ENCODE results near the gene TRIL. TPM values are rescaled to one million over a fixed set of nuclear protein-coding genes. Genes with fewer than 3 reads are reported as not detected.
A peak's percentile ranks its signal among the peaks of the same experiment; 100 is the strongest.

TRIL gene
- 4.5 and 5.1 TPM in 2 replicates for total RNA-seq (2014; rRNA removed; shearing (Covaris generic))
- 0.95 and 1.2 TPM in 2 replicates for polyA plus RNA-seq (2016; fragmentation: Nextera tagmentation; extraction: Ambion mirVana)
- long read RNA-seq, full-length matches to known transcripts: 1 of 1 reads
- long read RNA-seq, partial matches to known transcripts: 0 of 1 reads
- long read RNA-seq, other reads (novel, unspliced or antisense): 0 of 1 reads

DNA sequence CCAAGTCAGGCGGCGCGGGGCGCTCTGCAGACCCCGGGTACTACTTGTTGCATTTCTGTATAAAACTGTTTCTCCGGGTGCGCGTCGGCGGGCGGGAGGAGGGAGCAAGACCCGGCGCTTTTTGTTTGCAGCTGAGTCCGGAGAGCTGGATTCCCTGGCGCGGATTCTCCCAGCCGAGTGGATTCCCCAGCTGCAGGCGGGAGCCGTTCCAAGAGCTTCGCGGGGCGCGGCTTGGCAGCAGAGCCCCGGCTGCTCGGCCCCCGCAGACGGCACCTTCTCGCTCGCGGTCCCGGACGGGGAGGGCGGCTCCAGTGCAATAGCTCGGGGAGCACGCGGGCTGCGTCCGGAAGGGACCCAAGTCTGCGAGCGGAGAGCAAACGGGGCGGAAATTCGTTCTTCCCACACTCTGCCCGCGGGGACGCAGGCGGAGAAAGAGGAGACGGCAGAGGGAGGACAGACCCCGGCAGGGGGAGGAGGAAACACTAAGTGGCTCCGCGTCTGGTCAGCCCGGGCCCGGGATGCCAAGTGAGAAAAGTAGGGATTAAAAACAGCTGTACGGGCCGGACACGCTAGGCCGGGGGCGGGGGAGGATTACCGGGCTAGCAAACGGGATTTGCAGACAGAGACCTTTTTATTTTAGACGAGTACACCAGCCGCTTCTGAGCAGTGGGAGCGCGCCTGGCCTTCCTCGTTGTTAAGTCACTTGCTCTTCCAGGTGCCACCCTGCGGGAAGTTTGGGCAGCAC lies at the start of gene TRIL:
TSS of gene TRIL (minus strand) at position 96 of the 745 bp plus-strand sequence. CDS start 284 bp downstream, outside the sequence.
- peaks cover 46% of the 10 kb centered on the region for H3K27me3 Mint-ChIP-seq (ENCODE audit: insufficient read depth, low read depth, poor library complexity)
- peaks cover 29% of the 10 kb centered on the region for H3K4me1 ChIP-seq (ENCODE audit: insufficient read depth)
- no peak within 1 kb of the TSS for H3K27ac ChIP-seq (ENCODE audit: low read depth)
- no peak within 1 kb of the TSS for H3K27ac Mint-ChIP-seq
- DNase-seq (ENCODE audit: low spot score) (peak; percentile 79), ATAC-seq (peak; percentile 5)
- no peaks in the 10 kb centered on the region for H3K9me3 Mint-ChIP-seq
- no peaks in the 10 kb centered on the region for H3K79me2 ChIP-seq (replicated peaks; ENCODE audit: insufficient read depth)
- H3K4me3 ChIP-seq: peak within 1 kb of the TSS; percentile 70
- H2AFZ ChIP-seq: peak within 1 kb of the TSS; percentile 99
- peaks cover 50% of the 10 kb centered on the region for H3K4me1 Mint-ChIP-seq
- H3F3A ChIP-seq (replicated peaks; ENCODE audit: low read depth): 0 out of 2 replicates have a peak, but pooled peaks cover 11% of the 10 kb centered on the region
- no peak for TF ChIP-seq ETS1 (IDR thresholded peaks at IDR 0.05)
- no peak for TF ChIP-seq EZH2phosphoT487 (IDR thresholded peaks at IDR 0.05; ENCODE audit: unreplicated experiment)
- TF ChIP-seq POLR2AphosphoS5 (IDR thresholded peaks at IDR 0.05; ENCODE audit: low read depth): no peak
- peak; percentile 29; the same call in 1 of the 2 replicates for TF ChIP-seq CREB1 (CRISPR knock-in tag; IDR thresholded peaks at IDR 0.05; ENCODE audit: low read depth)
- TF ChIP-seq EZH2 (IDR thresholded peaks at IDR 0.05; ENCODE audit: low read depth, unreplicated experiment): peak; percentile 26
- TF ChIP-seq, protein P1, sequence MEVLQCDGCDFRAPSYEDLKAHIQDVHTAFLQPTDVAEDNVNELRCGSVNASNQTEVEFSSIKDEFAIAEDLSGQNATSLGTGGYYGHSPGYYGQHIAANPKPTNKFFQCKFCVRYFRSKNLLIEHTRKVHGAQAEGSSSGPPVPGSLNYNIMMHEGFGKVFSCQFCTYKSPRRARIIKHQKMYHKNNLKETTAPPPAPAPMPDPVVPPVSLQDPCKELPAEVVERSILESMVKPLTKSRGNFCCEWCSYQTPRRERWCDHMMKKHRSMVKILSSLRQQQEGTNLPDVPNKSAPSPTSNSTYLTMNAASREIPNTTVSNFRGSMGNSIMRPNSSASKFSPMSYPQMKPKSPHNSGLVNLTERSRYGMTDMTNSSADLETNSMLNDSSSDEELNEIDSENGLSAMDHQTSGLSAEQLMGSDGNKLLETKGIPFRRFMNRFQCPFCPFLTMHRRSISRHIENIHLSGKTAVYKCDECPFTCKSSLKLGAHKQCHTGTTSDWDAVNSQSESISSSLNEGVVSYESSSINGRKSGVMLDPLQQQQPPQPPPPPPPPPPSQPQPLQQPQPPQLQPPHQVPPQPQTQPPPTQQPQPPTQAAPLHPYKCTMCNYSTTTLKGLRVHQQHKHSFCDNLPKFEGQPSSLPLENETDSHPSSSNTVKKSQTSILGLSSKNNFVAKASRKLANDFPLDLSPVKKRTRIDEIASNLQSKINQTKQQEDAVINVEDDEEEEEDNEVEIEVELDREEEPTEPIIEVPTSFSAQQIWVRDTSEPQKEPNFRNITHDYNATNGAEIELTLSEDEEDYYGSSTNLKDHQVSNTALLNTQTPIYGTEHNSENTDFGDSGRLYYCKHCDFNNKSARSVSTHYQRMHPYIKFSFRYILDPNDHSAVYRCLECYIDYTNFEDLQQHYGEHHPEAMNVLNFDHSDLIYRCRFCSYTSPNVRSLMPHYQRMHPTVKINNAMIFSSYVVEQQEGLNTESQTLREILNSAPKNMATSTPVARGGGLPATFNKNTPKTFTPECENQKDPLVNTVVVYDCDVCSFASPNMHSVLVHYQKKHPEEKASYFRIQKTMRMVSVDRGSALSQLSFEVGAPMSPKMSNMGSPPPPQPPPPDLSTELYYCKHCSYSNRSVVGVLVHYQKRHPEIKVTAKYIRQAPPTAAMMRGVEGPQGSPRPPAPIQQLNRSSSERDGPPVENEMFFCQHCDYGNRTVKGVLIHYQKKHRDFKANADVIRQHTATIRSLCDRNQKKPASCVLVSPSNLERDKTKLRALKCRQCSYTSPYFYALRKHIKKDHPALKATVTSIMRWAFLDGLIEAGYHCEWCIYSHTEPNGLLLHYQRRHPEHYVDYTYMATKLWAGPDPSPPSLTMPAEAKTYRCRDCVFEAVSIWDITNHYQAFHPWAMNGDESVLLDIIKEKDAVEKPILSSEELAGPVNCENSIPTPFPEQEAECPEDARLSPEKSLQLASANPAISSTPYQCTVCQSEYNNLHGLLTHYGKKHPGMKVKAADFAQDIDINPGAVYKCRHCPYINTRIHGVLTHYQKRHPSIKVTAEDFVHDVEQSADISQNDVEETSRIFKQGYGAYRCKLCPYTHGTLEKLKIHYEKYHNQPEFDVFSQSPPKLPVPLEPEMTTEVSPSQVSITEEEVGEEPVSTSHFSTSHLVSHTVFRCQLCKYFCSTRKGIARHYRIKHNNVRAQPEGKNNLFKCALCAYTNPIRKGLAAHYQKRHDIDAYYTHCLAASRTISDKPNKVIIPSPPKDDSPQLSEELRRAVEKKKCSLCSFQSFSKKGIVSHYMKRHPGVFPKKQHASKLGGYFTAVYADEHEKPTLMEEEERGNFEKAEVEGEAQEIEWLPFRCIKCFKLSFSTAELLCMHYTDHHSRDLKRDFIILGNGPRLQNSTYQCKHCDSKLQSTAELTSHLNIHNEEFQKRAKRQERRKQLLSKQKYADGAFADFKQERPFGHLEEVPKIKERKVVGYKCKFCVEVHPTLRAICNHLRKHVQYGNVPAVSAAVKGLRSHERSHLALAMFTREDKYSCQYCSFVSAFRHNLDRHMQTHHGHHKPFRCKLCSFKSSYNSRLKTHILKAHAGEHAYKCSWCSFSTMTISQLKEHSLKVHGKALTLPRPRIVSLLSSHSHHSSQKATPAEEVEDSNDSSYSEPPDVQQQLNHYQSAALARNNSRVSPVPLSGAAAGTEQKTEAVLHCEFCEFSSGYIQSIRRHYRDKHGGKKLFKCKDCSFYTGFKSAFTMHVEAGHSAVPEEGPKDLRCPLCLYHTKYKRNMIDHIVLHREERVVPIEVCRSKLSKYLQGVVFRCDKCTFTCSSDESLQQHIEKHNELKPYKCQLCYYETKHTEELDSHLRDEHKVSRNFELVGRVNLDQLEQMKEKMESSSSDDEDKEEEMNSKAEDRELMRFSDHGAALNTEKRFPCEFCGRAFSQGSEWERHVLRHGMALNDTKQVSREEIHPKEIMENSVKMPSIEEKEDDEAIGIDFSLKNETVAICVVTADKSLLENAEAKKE (CRISPR knock-in tag; IDR thresholded peaks at IDR 0.05): no peak
- H3K4me3 Mint-ChIP-seq: peak within 1 kb of the TSS; percentile 75
- H3K27me3 ChIP-seq (ENCODE audit: insufficient read depth): peaks cover 71% of the 10 kb centered on the region
- H3K36me3 ChIP-seq (ENCODE audit: insufficient read depth): no peaks in the 10 kb centered on the region
- no peaks in the 10 kb centered on the region for H3K9me2 ChIP-seq (ENCODE audit: insufficient read depth)
- H4K20me1 ChIP-seq (replicated peaks; ENCODE audit: insufficient read depth): no peaks in the 10 kb centered on the region; the same call in 1 of the 2 replicates
- H3K4me2 ChIP-seq: peak within 1 kb of the TSS; percentile 87
- no peaks in the 10 kb centered on the region for H3K36me3 Mint-ChIP-seq (ENCODE audit: low read depth)

Data from GM23338 (cell line).